ENCODE results near the gene LEKR1. TPM values are rescaled to one million over a fixed set of nuclear protein-coding genes. Genes with fewer than 3 reads are reported as not detected.
"Not testable (repeated sequence)": the region's sequence is repeated elsewhere in the genome, so short reads cannot be mapped to it uniquely, and the experiment has no call there.

LEKR1 gene
- total RNA-seq, 8 experiments from 2014 or later: 0.05 to 3.2 (median 1.2) TPM

GRCh38 chr3:156963096-156963495 lies 136.9 kb downstream of the LEKR1 start:
- Histone ChIP-seq H3K4me1 (replicated peaks in 1 of 2) (no peaks in the 10 kb centered on the region), H3K4me3 (no peak overlapping the region), H3K27ac (no peak overlapping the region)
- no peak for ATAC-seq (replicated peaks in 6 of 8)
- 52 to 100% (median 83%) methylated on average over 1 to 3 of the region's 3 CpGs; no CpG with 5 or more reads in 3 of the 10 experiments for WGBS, 10 experiments
- in situ Hi-C loops (cut with MboI; ENCODE audit: low pct_unique_long_range_greater_than_20kb in 2 of 9, low sequenced_read_pairs in 9 of 9, unreplicated experiment in 9 of 9): no loop called here

- no peaks in the 10 kb centered on the region for H3K4me1 ChIP-seq (replicated peaks in 1 of 2)
- H3K27ac ChIP-seq: no peak overlapping the region
- no peak overlapping the region for H3K4me3 ChIP-seq
- WGBS, 10 experiments: 40 to 100% (median 82%) methylated on average over 2 to 3 of the region's 3 CpGs
- no peak for ATAC-seq (replicated peaks in 6 of 8)
- in situ Hi-C loops (cut with MboI; ENCODE audit: low pct_unique_long_range_greater_than_20kb in 2 of 9, low sequenced_read_pairs in 9 of 9, unreplicated experiment in 9 of 9): no loop called here
Measured at GRCh38 chr3:156964577-156964976, 138.4 kb downstream of the LEKR1 start.

GRCh38 chr3:156966349-156966748 lies 140.2 kb downstream of the LEKR1 start:
- H3K4me1 ChIP-seq (replicated peaks in 1 of 2); ATAC-seq (replicated peaks in 6 of 8); H3K27ac ChIP-seq; H3K4me3 ChIP-seq; in situ Hi-C loops (cut with MboI; ENCODE audit: low pct_unique_long_range_greater_than_20kb in 2 of 9, low sequenced_read_pairs in 9 of 9, unreplicated experiment in 9 of 9): not testable (repeated sequence)
- 88 to 97% (median 93%) methylated on average over 3 to 5 of the region's 10 CpGs; no CpG with 5 or more reads in 7 of the 10 experiments for WGBS, 10 experiments

- no peak for ATAC-seq (replicated peaks in 6 of 8)
- H3K4me3 ChIP-seq: no peak overlapping the region
- no peak overlapping the region for H3K27ac ChIP-seq
- H3K4me1 ChIP-seq (replicated peaks in 1 of 2): no peaks in the 10 kb centered on the region
- in situ Hi-C loops (cut with MboI; ENCODE audit: low pct_unique_long_range_greater_than_20kb in 2 of 9, low sequenced_read_pairs in 9 of 9, unreplicated experiment in 9 of 9): no loop called here
- 33 to 95% (median 78%) methylated on average over 1 to 2 of the region's 2 CpGs for WGBS, 10 experiments
Measured at GRCh38 chr3:156973954-156974353, 147.8 kb downstream of the LEKR1 start.

- H3K4me3 ChIP-seq: no peak overlapping the region
- WGBS, 10 experiments: 83 to 100% (median 100%) methylated on average over 1 of the region's 1 CpG; no CpG with 5 or more reads in 4 of the 10 experiments
- no peak for ATAC-seq (replicated peaks in 6 of 8)
- H3K4me1 ChIP-seq (replicated peaks in 1 of 2): no peaks in the 10 kb centered on the region
- in situ Hi-C loops (cut with MboI; ENCODE audit: low pct_unique_long_range_greater_than_20kb in 2 of 9, low sequenced_read_pairs in 9 of 9, unreplicated experiment in 9 of 9): no loop called here
- H3K27ac ChIP-seq: no peak overlapping the region
Measured at GRCh38 chr3:156974931-156975330, 148.8 kb downstream of the LEKR1 start.

- in situ Hi-C loops (cut with MboI; ENCODE audit: low pct_unique_long_range_greater_than_20kb in 2 of 9, low sequenced_read_pairs in 9 of 9, unreplicated experiment in 9 of 9): no loop called here
- WGBS, 10 experiments: 0 to 56% (median 13%) methylated on average over 1 of the region's 1 CpG; no CpG with 5 or more reads in 1 of the 10 experiments
- H3K4me3 ChIP-seq: no peak overlapping the region
- no peaks in the 10 kb centered on the region for H3K4me1 ChIP-seq (replicated peaks in 1 of 2)
- H3K27ac ChIP-seq: no peak overlapping the region
- no peak for ATAC-seq (replicated peaks in 6 of 8)
Measured at GRCh38 chr3:156975721-156976120, 149.6 kb downstream of the LEKR1 start.

GRCh38 chr3:156976933-156977332 lies 150.8 kb downstream of the LEKR1 start:
- Histone ChIP-seq H3K27ac (no peak overlapping the region), H3K4me1 (replicated peaks in 1 of 2) (no peaks in the 10 kb centered on the region), H3K4me3 (no peak overlapping the region)
- no peak for ATAC-seq (replicated peaks in 6 of 8)
- in situ Hi-C loops (cut with MboI; ENCODE audit: low pct_unique_long_range_greater_than_20kb in 2 of 9, low sequenced_read_pairs in 9 of 9, unreplicated experiment in 9 of 9): no loop called here
- WGBS, 10 experiments: 78 to 100% (median 95%) methylated on average over 1 to 2 of the region's 4 CpGs; no CpG with 5 or more reads in 2 of the 10 experiments

GRCh38 chr3:156978481-156978961 lies 152.4 kb downstream of the LEKR1 start:
- Histone ChIP-seq H3K4me1 (replicated peaks in 1 of 2) (no peaks in the 10 kb centered on the region), H3K27ac (no peak overlapping the region), H3K4me3 (no peak overlapping the region)
- peak in 1 of 8 experiments; percentile 73 for ATAC-seq (replicated peaks in 6 of 8)
- 6 to 92% (median 58%) methylated on average over 1 to 2 of the region's 2 CpGs for WGBS, 10 experiments
- in situ Hi-C loops (cut with MboI; ENCODE audit: low pct_unique_long_range_greater_than_20kb in 2 of 9, low sequenced_read_pairs in 9 of 9, unreplicated experiment in 9 of 9): no loop called here

GRCh38 chr3:156981005-156981404 lies 154.9 kb downstream of the LEKR1 start:
- Histone ChIP-seq H3K27ac (no peak overlapping the region), H3K4me1 (replicated peaks in 1 of 2) (no peaks in the 10 kb centered on the region), H3K4me3 (no peak overlapping the region)
- in situ Hi-C loops (cut with MboI; ENCODE audit: low pct_unique_long_range_greater_than_20kb in 2 of 9, low sequenced_read_pairs in 9 of 9, unreplicated experiment in 9 of 9): no loop called here
- 60 to 100% (median 89%) methylated on average over 1 to 3 of the region's 3 CpGs; no CpG with 5 or more reads in 1 of the 10 experiments for WGBS, 10 experiments
- ATAC-seq (replicated peaks in 6 of 8): no peak

GRCh38 chr3:156983559-156983958 lies 157.4 kb downstream of the LEKR1 start:
- no peak overlapping the region for H3K4me3 ChIP-seq
- ATAC-seq (replicated peaks in 6 of 8): no peak
- H3K27ac ChIP-seq: no peak overlapping the region
- no peaks in the 10 kb centered on the region for H3K4me1 ChIP-seq (replicated peaks in 1 of 2)
- in situ Hi-C loops (cut with MboI; ENCODE audit: low pct_unique_long_range_greater_than_20kb in 2 of 9, low sequenced_read_pairs in 9 of 9, unreplicated experiment in 9 of 9): no loop called here

- Histone ChIP-seq H3K4me3 (no peak overlapping the region), H3K4me1 (replicated peaks in 1 of 2) (no peaks in the 10 kb centered on the region), H3K27ac (no peak overlapping the region)
- in situ Hi-C loops (cut with MboI; ENCODE audit: low pct_unique_long_range_greater_than_20kb in 2 of 9, low sequenced_read_pairs in 9 of 9, unreplicated experiment in 9 of 9): no loop called here
- WGBS, 10 experiments: 36 to 100% (median 81%) methylated on average over 2 to 5 of the region's 5 CpGs; no CpG with 5 or more reads in 1 of the 10 experiments
- ATAC-seq (replicated peaks in 6 of 8): no peak
Measured at GRCh38 chr3:156985711-156986110, 159.6 kb downstream of the LEKR1 start.

GRCh38 chr3:156987946-156988345 lies 161.8 kb downstream of the LEKR1 start:
- WGBS, 10 experiments: 66 to 100% (median 89%) methylated on average over 1 to 2 of the region's 2 CpGs; no CpG with 5 or more reads in 4 of the 10 experiments
- in situ Hi-C loops (cut with MboI; ENCODE audit: low pct_unique_long_range_greater_than_20kb in 2 of 9, low sequenced_read_pairs in 9 of 9, unreplicated experiment in 9 of 9): no loop called here

GRCh38 chr3:156997351-156997750 lies 171.2 kb downstream of the LEKR1 start:
- in situ Hi-C loops (cut with MboI; ENCODE audit: low pct_unique_long_range_greater_than_20kb in 2 of 9, low sequenced_read_pairs in 9 of 9, unreplicated experiment in 9 of 9): no loop called here
- Histone ChIP-seq H3K27ac (no peak overlapping the region), H3K4me1 (replicated peaks in 1 of 2) (no peaks in the 10 kb centered on the region), H3K4me3 (no peak overlapping the region)
- no peak for ATAC-seq (replicated peaks in 6 of 8)

More at GRCh38 chr3:156987946-156988345, 161.8 kb downstream of the LEKR1 start:
- ATAC-seq (replicated peaks in 6 of 8): no peak
- no peak overlapping the region for H3K4me3 ChIP-seq
- no peak overlapping the region for H3K27ac ChIP-seq
- H3K4me1 ChIP-seq (replicated peaks in 1 of 2): no peaks in the 10 kb centered on the region

GRCh38 chr3:157001221-157001957 lies 175.2 kb downstream of the LEKR1 start:
- in situ Hi-C loops (cut with MboI; ENCODE audit: low pct_unique_long_range_greater_than_20kb in 2 of 9, low sequenced_read_pairs in 9 of 9, unreplicated experiment in 9 of 9): no loop called here
- Histone ChIP-seq H3K4me1 (replicated peaks in 1 of 2) (no peaks in the 10 kb centered on the region), H3K27ac (no peak overlapping the region), H3K4me3 (no peak overlapping the region)
- ATAC-seq (replicated peaks in 6 of 8): no peak
- WGBS, 10 experiments: 0 to 100% (median 60%) methylated on average over 1 to 2 of the region's 2 CpGs; no CpG with 5 or more reads in 1 of the 10 experiments
